Panc1 (cell line): ENCODE results near the gene KCNK6. TPM values are rescaled to one million over a fixed set of nuclear protein-coding genes. Genes with fewer than 3 reads are reported as not detected.

ENCODE experiments used
- ATAC-seq: fragments of 200-7000 bp; cut with Tn5 transposase; 2 replicates; pipeline ENCODE4 v1.9.1; 2020; ENCODE audit warnings: mild to moderate bottlenecking, moderate library complexity
- BruUV-seq: library from RNA; stranded (reverse); fragments of 400-500 nt; replicated peaks from 2 replicates; lab custom pipeline; 2021; lab: Mats Ljungman, UMichigan
- CTCF ChIA-PET: fragments of 300-600 bp; sonication (Branson Sonifier 250); formaldehyde crosslinking; loops from one replicate; lab custom pipeline; 2022; ENCODE audit warnings: antibody characterized with exemption; lab: Charles Lee
- POLR2A ChIA-PET: fragments of 300-600 bp; sonication (Branson Sonifier 250); formaldehyde crosslinking; loops from one replicate; lab custom pipeline; 2022; ENCODE audit warnings: antibody characterized with exemption; lab: Charles Lee
- DNase-seq: peaks from one replicate; pipeline ENCODE4 v3.0.0-alpha.2; 2010; ENCODE audit warnings: low read depth, low spot score
- H3K27ac ChIP-seq: 2 replicates; pipeline ENCODE4 v1.5.1; 2011; ENCODE audit warnings: mild to moderate bottlenecking, low read length, inconsistent platforms
- H3K27me3 ChIP-seq: fragments of 200-500 bp; sonication (Bioruptor generic); 2 replicates; pipeline ENCODE4 v1.6.0; 2014; ENCODE audit warnings: low read length, inconsistent platforms; ENCODE audit not compliant: control insufficient read depth, insufficient read depth
- H3K36me3 ChIP-seq: fragments of 200-500 bp; sonication (Bioruptor generic); 2 replicates; pipeline ENCODE4 v1.5.1; 2014; ENCODE audit warnings: inconsistent platforms, mild to moderate bottlenecking, low read length, moderate library complexity; ENCODE audit not compliant: control insufficient read depth, insufficient read depth
- H3K4me1 ChIP-seq: 2 replicates; pipeline ENCODE4 v1.5.1; 2011; ENCODE audit warnings: inconsistent platforms, mild to moderate bottlenecking, low read length, moderate library complexity; ENCODE audit not compliant: control insufficient read depth, insufficient read depth
- H3K4me3 ChIP-seq, 2 experiments: 2 replicates each; pipeline ENCODE4 v1.5.1; 2011 to 2012; ENCODE audit warnings: low read depth in 2 of 2, low read length in 2 of 2, mild to moderate bottlenecking in 2 of 2, inconsistent platforms in 1 of 2, moderate library complexity in 1 of 2
- H3K9me3 ChIP-seq: fragments of 200-500 bp; sonication (Bioruptor generic); 2 replicates; pipeline ENCODE4 v1.5.1; 2014; ENCODE audit warnings: low read depth, mild to moderate bottlenecking, inconsistent platforms, low read length, moderate library complexity; ENCODE audit not compliant: control insufficient read depth, insufficient read depth
- POLR2AphosphoS5 ChIP-seq: IDR thresholded peaks from 2 replicates; pipeline ENCODE4 v1.6.1; 2012; ENCODE audit warnings: mild to moderate bottlenecking, low read depth, low read length, moderate library complexity
- REST ChIP-seq, 2 experiments: IDR thresholded peaks; 2 replicates each; pipeline ENCODE4 v1.6.1; 2011 to 2012; ENCODE audit warnings: low read depth in 2 of 2, control low read depth in 1 of 2, low read length in 1 of 2, mild to moderate bottlenecking in 1 of 2, moderate library complexity in 1 of 2; ENCODE audit not compliant: insufficient read depth in 1 of 2
- SIN3A ChIP-seq: IDR thresholded peaks from 2 replicates; pipeline ENCODE4 v1.6.1; 2012; ENCODE audit warnings: low read depth, mild to moderate bottlenecking, low read length, moderate library complexity, borderline replicate concordance; ENCODE audit not compliant: insufficient read depth
- TCF7L2 ChIP-seq: IDR thresholded peaks from 2 replicates; pipeline ENCODE4 v1.6.1; 2011; ENCODE audit warnings: mild to moderate bottlenecking, low read depth, low read length, inconsistent platforms
- in situ Hi-C: cut with HindIII; loops from 2 replicates; pipeline ENCODE4 v1.10.0; 2016; ENCODE audit warnings: low sequenced_read_pairs, low pct_unique_long_range_greater_than_20kb
- intact Hi-C: fragments of 100-400 bp; cut with micrococcal nuclease; formaldehyde crosslinking; loops from one replicate; pipeline ENCODE4 v1.10.0; 2022; ENCODE audit not compliant: unreplicated experiment
- total RNA-seq: library from RNA; stranded (reverse); gene quantifications from one replicate; pipeline ENCODE4 v1.2.1, GENCODE V29; 2021; ENCODE audit not compliant: unreplicated experiment
- TF ChIP-seq, protein P1 (sequence below): fragments of 450-650 bp; IDR thresholded peaks from 2 replicates; pipeline ENCODE4 v1.5.1; 2017; ENCODE audit warnings: mild to moderate bottlenecking

KCNK6 gene
- total RNA-seq, 1 experiment from 2014 or later: 17.2 TPM

GRCh38 chr19:38307597-38307996, 12.0 kb upstream of the KCNK6 start:
- no peaks in the 10 kb centered on the region; the same call in 1 of the 2 replicates for H3K36me3 ChIP-seq
- DNase-seq: no peak
- in situ Hi-C loops (no loop called here), intact Hi-C loops (no loop called here)
- H3K4me3 ChIP-seq: no peak overlapping the region
- ATAC-seq: no peak
- BruUV-seq: no TSS peak
- H3K9me3 ChIP-seq: no peaks in the 10 kb centered on the region
- CTCF ChIA-PET: no interaction called here
- POLR2A ChIA-PET: no interaction called here
- TF ChIP-seq TCF7L2 (no peak), POLR2AphosphoS5 (no peak; the same call in 1 of the 2 replicates), SIN3A (no peak), REST (IDR thresholded peaks at IDR 0.05; ENCODE audit: insufficient read depth in 1 of 2, low read depth in 2 of 2, low read length in 1 of 2) (no peak)
- TF ChIP-seq, protein P1, sequence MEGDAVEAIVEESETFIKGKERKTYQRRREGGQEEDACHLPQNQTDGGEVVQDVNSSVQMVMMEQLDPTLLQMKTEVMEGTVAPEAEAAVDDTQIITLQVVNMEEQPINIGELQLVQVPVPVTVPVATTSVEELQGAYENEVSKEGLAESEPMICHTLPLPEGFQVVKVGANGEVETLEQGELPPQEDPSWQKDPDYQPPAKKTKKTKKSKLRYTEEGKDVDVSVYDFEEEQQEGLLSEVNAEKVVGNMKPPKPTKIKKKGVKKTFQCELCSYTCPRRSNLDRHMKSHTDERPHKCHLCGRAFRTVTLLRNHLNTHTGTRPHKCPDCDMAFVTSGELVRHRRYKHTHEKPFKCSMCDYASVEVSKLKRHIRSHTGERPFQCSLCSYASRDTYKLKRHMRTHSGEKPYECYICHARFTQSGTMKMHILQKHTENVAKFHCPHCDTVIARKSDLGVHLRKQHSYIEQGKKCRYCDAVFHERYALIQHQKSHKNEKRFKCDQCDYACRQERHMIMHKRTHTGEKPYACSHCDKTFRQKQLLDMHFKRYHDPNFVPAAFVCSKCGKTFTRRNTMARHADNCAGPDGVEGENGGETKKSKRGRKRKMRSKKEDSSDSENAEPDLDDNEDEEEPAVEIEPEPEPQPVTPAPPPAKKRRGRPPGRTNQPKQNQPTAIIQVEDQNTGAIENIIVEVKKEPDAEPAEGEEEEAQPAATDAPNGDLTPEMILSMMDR: no peak
- H3K27me3 ChIP-seq: no peaks in the 10 kb centered on the region
- peaks cover 28% of the 10 kb centered on the region for H3K4me1 ChIP-seq
- H3K27ac ChIP-seq: peak overlapping the region; percentile 50; the same call in 1 of the 2 replicates

DNA sequence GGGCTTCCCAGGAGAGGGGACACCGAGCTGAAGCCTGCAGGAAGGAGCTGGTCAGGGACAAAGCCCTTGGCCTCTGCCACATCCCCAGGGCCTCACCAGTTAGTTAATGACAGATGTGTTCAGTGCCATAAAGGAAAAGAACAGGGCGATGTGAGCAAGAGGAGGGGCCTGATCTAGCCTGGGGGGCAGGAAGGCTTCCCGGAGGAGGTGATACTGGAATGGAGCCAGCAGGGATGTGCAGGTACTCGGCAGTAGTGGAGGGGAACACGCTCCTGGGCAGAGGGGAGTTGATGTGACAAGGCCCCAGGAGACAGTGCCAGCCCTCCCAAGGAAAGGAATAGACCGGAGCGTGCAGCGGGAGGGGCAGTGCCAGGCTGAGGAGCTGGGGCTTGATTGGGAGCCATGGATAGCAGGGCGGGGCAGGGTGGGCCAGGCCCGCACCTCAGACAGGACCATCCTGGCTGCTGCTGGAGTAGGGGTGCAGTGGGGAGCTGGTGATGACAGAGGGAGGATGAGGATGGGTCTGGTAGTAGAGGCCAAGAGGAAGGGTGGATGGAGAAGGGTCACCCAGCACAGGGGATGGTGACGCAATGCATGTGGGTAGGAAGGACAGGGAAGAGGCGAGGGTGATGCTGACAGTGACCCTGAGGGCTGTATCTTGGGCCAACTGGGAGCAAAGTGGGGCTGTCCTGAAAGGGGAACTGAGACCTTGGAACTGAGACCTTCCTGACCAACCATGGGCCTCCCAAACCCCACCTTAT, 11.5 kb upstream of the KCNK6 start:
- CTCF ChIA-PET: no interaction called here

More for the DNA sequence above, 11.5 kb upstream of the KCNK6 start:
- Histone ChIP-seq H3K4me1 (peaks cover 24% of the 10 kb centered on the region), H3K4me3 (no peak overlapping the region), H3K27ac (peak overlapping the region; percentile 50; the same call in 1 of the 2 replicates), H3K27me3 (no peaks in the 10 kb centered on the region), H3K36me3 (no peaks in the 10 kb centered on the region; the same call in 1 of the 2 replicates), H3K9me3 (no peaks in the 10 kb centered on the region)
- BruUV-seq: no TSS peak
- POLR2A ChIA-PET: no interaction called here
- TF ChIP-seq POLR2AphosphoS5: peak; percentile 33; the same call in 1 of the 2 replicates
- TF ChIP-seq, protein P1: no peak
- ATAC-seq (no peak), DNase-seq (no peak)
- intact Hi-C loops (no loop called here), in situ Hi-C loops (no loop called here)
